GM19035 (cell line): ENCODE data around the gene MICALL2.

Experiments
- ATAC-seq: cut with Tn5 transposase; IDR thresholded peaks from one replicate; pipeline ENCODE4 v1.9.1; 2021; ENCODE audit not compliant: unreplicated experiment

The MICALL2 gene

DNA sequence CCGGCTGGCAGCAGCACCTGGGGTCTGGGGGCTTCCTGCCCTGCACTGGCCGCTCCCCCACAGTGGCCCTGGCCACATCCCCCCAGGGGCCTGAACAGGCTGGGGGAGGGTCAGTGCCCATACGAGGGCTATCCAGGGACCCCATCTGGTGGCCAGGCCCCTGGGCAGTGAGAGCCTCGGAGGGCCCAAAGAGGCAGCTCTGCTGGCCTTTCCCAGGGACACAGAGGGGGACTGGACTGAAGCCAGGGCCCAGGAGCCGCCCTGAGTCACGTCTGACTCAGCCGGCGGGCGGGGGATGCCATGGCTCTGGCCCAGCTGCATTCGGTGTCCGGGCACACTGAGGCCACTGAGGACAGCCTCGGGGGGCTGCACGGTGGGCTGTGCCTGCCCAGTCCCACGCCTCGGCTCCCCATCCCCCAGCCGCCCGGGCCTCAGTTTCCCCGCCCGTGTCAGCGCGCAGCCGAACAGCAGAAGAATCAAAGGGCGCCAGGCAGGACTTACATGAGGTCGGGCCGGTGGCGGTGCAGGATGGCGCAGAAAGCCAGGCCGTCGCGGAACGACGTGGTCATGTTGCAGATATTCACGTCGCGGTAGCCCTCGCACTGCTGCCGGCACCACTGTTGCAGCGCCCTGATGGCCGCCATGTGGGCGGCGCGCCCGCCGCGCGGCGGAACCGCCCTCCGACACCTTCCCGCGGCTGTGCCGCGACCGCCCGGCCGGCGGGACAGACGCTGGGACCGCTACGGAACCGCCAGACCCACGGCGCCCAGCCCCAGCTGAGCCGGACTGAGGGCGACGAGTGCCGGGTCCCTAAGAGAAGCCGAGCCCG lies at the start of gene MICALL2:
Gene MICALL2, minus strand, starts transcription at position 788 of the 829 bp plus-strand sequence. Its CDS starts 144 bp downstream, at position 644.
- ATAC-seq = peak; percentile 35

- ATAC-seq = no peak
Observed at GRCh38 chr7:1508277-1508758, 49.0 kb upstream of the MICALL2 start.

- no peak for ATAC-seq
Observed at GRCh38 chr7:1505731-1506550, 46.7 kb upstream of the MICALL2 start.

- ATAC-seq = peak; percentile 94
Observed at GRCh38 chr7:1503816-1504775, 44.8 kb upstream of the MICALL2 start, which contains the start of gene INTS1. TSS of gene INTS1 (minus strand) at chr7:1504389. CDS start at chr7:1503960, 429 bp downstream.

GRCh38 chr7:1503390-1503789 lies 44.1 kb upstream of the MICALL2 start:
- no peak for ATAC-seq

- no peak for ATAC-seq
Observed at GRCh38 chr7:1502845-1503244, 43.6 kb upstream of the MICALL2 start.

DNA sequence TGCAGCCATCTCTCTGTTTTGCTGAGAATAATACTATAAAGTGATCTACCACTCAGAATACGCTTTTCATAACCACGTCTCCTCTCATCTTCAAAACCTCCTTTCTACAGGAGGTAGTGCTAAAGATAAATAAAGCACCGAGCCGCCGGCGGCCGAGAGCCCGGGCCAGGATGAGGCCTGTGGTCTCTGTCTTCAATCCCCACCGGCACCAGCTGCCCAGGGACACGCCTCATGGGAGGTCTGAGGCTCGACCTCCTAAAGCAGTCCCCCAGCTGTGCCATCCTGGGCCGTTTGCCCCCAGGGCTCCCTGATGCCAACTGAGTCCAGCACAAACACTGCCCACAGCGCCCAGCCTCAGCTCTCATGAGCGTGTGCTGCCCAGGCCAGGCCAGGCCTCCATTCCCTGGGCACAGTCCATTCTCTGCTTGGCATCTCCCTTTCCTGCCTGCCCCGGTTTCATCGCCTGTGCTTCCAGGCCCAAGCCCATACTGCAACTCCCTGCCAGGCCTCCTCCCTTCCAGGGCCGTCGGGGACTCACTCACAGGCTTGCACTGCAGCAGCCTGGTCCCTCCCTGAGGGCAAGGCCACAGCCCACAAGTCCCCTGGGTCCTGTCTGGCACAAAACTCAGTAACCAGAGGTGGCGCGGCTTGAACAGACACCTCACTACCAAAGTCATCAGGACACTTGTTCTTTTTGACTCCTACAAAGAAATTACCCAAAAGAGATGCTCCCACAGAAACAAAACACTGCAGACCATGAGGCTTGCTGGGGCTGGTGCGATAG lies 42.4 kb upstream of the MICALL2 start:
- no peak for ATAC-seq

- no peak for ATAC-seq
Observed at GRCh38 chr7:1500064-1500807, 41.0 kb upstream of the MICALL2 start.

- ATAC-seq = no peak
Observed at GRCh38 chr7:1499367-1500029, 40.2 kb upstream of the MICALL2 start.

- ATAC-seq = no peak
Observed at GRCh38 chr7:1498370-1499305, 39.4 kb upstream of the MICALL2 start.

- no peak for ATAC-seq
Observed at GRCh38 chr7:1497293-1497927, 38.1 kb upstream of the MICALL2 start.

DNA sequence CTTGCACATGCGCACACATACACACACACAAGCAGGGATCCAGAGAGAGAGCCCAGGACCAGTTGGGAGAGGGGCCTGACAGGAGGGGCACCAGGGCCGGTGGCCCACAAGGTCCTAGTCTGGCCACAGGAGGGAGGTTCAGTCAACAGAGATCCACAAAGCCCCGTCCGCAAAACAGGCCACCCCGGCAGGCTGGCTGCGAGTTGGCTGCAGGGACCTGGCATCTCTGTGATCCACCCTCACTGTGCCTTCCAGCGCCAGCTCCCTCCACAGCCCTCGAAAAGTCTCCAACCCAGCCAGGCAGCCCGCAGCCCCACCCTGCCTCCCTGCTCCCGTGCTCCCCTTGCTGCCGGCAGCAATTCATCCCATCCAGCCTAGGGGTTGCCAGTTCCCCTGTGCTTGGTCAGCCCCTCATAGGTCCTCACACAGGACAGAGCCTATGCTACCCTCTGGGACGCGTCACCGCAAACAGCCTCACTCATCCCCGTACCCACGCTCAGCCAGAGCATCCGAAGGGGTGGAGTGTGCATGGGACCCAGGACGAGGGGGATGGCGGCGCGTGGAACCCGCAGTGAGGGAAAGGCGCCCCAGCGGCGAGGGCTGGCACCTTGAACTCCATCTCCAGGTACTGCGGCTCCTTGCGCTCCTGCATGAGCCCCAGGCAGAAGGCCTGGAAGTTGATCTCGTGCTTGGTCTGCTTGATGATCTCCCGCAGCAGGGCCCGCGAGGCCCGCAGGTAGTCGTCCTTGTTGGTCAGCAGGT lies 37.4 kb upstream of the MICALL2 start:
- ATAC-seq = no peak

GRCh38 chr7:1495564-1496242 lies 36.4 kb upstream of the MICALL2 start:
- no peak for ATAC-seq

DNA sequence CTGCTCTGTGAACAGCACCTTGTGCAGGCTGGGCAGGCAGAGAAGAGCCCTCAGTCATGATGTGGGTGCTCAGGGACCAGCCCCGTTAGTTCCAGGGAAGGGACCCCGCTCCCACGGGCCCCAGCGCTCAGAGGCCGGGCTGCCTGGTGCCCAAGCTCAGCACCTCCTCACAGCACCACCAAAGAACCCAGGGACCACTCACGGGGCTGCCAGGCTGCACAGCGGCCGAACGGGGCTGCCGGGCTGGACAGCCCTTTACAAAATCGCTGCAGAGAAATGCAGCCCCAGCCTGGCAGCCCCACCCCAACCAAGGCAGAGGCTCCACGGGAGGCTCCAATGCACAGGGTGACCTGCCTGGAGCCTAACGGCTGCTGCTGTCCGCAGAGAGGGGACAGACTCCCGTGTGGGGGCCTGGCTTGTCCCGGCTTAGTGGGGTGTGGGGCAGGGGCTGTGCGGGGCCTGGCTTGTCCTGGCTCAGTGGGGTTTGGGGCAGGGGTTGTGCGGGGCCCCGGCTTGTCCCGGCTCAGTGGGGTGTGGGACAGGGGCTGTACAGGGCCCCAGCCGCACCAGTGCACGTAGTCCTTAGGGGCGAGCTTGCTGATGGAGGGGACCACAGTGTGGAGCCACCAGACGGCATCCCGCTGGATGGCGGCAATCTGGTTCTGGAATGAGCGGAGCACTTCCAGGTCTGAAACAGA lies 35.7 kb upstream of the MICALL2 start:
- ATAC-seq = no peak

GRCh38 chr7:1494447-1494846 lies 35.2 kb upstream of the MICALL2 start:
- ATAC-seq = no peak
